GM23338 (cell line): Measurements from ENCODE around the gene NAA10. TPM values are rescaled to one million over a fixed set of nuclear protein-coding genes. Genes with fewer than 3 reads are reported as not detected.

ENCODE experiments used
- ATAC-seq: fragments of 200-7000 bp; cut with Tn5 transposase; 3 replicates; pipeline ENCODE4 v1.9.1; 2020
- DNase-seq: peaks from one replicate; pipeline ENCODE4 v3.0.0-alpha.2; 2015; ENCODE audit warnings: low spot score
- H2AFZ ChIP-seq: fragments of 200-600 bp; sonication (generic); 2 replicates; pipeline ENCODE4 v1.8.0; 2016; ENCODE audit warnings: antibody characterized with exemption, mild to moderate bottlenecking, moderate library complexity
- H3F3A ChIP-seq: fragments of 200-600 bp; sonication (generic); replicated peaks from 2 replicates; pipeline ENCODE4 v1.8.0; 2017; ENCODE audit warnings: antibody characterized with exemption, mixed run types, low read depth
- H3K27ac ChIP-seq: fragments of 200-600 bp; sonication (generic); 2 replicates; pipeline ENCODE4 v1.6.1; 2016; ENCODE audit warnings: low read depth
- H3K27me3 ChIP-seq: fragments of 200-600 bp; sonication (generic); 2 replicates; pipeline ENCODE4 v1.8.0; 2016; ENCODE audit warnings: mild to moderate bottlenecking, mixed run types, moderate library complexity; ENCODE audit not compliant: insufficient read depth
- H3K36me3 ChIP-seq: fragments of 200-600 bp; sonication (generic); 2 replicates; pipeline ENCODE4 v1.8.0; 2016; ENCODE audit warnings: mild to moderate bottlenecking; ENCODE audit not compliant: insufficient read depth
- H3K4me1 ChIP-seq: fragments of 200-600 bp; sonication (generic); 2 replicates; pipeline ENCODE4 v1.8.0; 2016; ENCODE audit warnings: mild to moderate bottlenecking, moderate library complexity; ENCODE audit not compliant: insufficient read depth
- H3K4me2 ChIP-seq: fragments of 200-600 bp; sonication (generic); 2 replicates; pipeline ENCODE4 v1.7.1; 2017; ENCODE audit warnings: mixed run types
- H3K4me3 ChIP-seq: fragments of 200-600 bp; sonication (generic); 2 replicates; pipeline ENCODE4 v1.6.1; 2016; ENCODE audit warnings: mixed run types
- H3K79me2 ChIP-seq: fragments of 200-600 bp; sonication (generic); replicated peaks from 2 replicates; pipeline ENCODE4 v1.8.0; 2017; ENCODE audit warnings: mild to moderate bottlenecking; ENCODE audit not compliant: insufficient read depth
- H3K9me2 ChIP-seq: fragments of 200-600 bp; sonication (generic); 2 replicates; pipeline ENCODE4 v1.8.0; 2017; ENCODE audit not compliant: insufficient read depth
- H4K20me1 ChIP-seq: fragments of 200-600 bp; sonication (generic); replicated peaks from 2 replicates; pipeline ENCODE4 v1.8.0; 2017; ENCODE audit warnings: mild to moderate bottlenecking; ENCODE audit not compliant: insufficient read depth
- H3K27ac Mint-ChIP-seq: 2 replicates; pipeline ENCODE4 v1.8.0; 2020; ENCODE audit warnings: inconsistent platforms, mild to moderate bottlenecking, moderate library complexity, mixed read lengths
- H3K27me3 Mint-ChIP-seq: 3 replicates; pipeline ENCODE4 v1.8.0; 2022; ENCODE audit warnings: low read depth, mild to moderate bottlenecking, moderate library complexity, mixed read lengths, inconsistent platforms; ENCODE audit not compliant: insufficient read depth, poor library complexity
- H3K36me3 Mint-ChIP-seq: 3 replicates; pipeline ENCODE4 v1.8.0; 2021; ENCODE audit warnings: low read depth, mild to moderate bottlenecking, inconsistent platforms, moderate library complexity, mixed read lengths
- H3K4me1 Mint-ChIP-seq: 3 replicates; pipeline ENCODE4 v1.8.0; 2020; ENCODE audit warnings: mild to moderate bottlenecking, inconsistent platforms, mixed read lengths
- H3K4me3 Mint-ChIP-seq: 3 replicates; pipeline ENCODE4 v1.8.0; 2021; ENCODE audit warnings: moderate library complexity, mild to moderate bottlenecking, inconsistent platforms, mixed read lengths
- H3K9me3 Mint-ChIP-seq: 3 replicates; pipeline ENCODE4 v1.8.0; 2020; ENCODE audit warnings: moderate library complexity, mild to moderate bottlenecking, inconsistent platforms, mixed read lengths
- CREB1 ChIP-seq: fragments of 250-450 bp; sonication (Bioruptor Pico); IDR thresholded peaks from 2 replicates; pipeline ENCODE4 v1.5.0; 2020; ENCODE audit warnings: low read depth, mild to moderate bottlenecking, moderate library complexity
- EZH2phosphoT487 ChIP-seq: fragments of 200-600 bp; sonication (generic); IDR thresholded peaks from one replicate; pipeline ENCODE4 v1.8.1; 2018; ENCODE audit warnings: antibody characterized with exemption; ENCODE audit not compliant: unreplicated experiment
- JUNB ChIP-seq: IDR thresholded peaks from one replicate; pipeline ENCODE4 v1.6.1; 2016; ENCODE audit warnings: antibody characterized with exemption; ENCODE audit not compliant: unreplicated experiment
- NANOG ChIP-seq: IDR thresholded peaks from 2 replicates; pipeline ENCODE4 v1.6.1; 2016; ENCODE audit warnings: antibody characterized with exemption, borderline replicate concordance
- POLR2AphosphoS5 ChIP-seq: IDR thresholded peaks from 2 replicates; pipeline ENCODE4 v1.6.1; 2016; ENCODE audit warnings: antibody characterized with exemption, low read depth
- REST ChIP-seq: IDR thresholded peaks from one replicate; pipeline ENCODE4 v1.6.1; 2018; ENCODE audit warnings: antibody characterized with exemption; ENCODE audit not compliant: unreplicated experiment
- STAT1 ChIP-seq: IDR thresholded peaks from one replicate; pipeline ENCODE4 v1.6.1; 2016; ENCODE audit warnings: antibody characterized with exemption; ENCODE audit not compliant: unreplicated experiment
- ZNF114 ChIP-seq: fragments of 250-450 bp; sonication (Bioruptor Pico); IDR thresholded peaks from 2 replicates; pipeline ENCODE4 v1.5.0; 2020; ENCODE audit warnings: mild to moderate bottlenecking, moderate library complexity
- ZNF331 ChIP-seq: fragments of 250-450 bp; sonication (Bioruptor Pico); IDR thresholded peaks from 2 replicates; pipeline ENCODE4 v1.5.0; 2020; ENCODE audit warnings: low read depth, mild to moderate bottlenecking, moderate library complexity
- ZNF462 ChIP-seq: fragments of 250-450 bp; sonication (Bioruptor Pico); IDR thresholded peaks from 2 replicates; pipeline ENCODE4 v1.5.0; 2020; ENCODE audit warnings: mild to moderate bottlenecking, moderate library complexity
- polyA plus RNA-seq: library from polyadenylated mRNA; unstranded; fragments of >200 nt; fragmentation: Nextera tagmentation; extraction: Ambion mirVana; gene quantifications from 2 replicates; pipeline ENCODE4 v1.2.1, GENCODE V29; 2016
- total RNA-seq: library from RNA; depleted of rRNA; stranded (reverse); fragments of >200 nt; shearing (Covaris generic); gene quantifications from 2 replicates; pipeline ENCODE4 v1.2.3, GENCODE V29; 2014

Gene NAA10
- total and polyA plus RNA-seq, 2 experiments from 2014 or later, result 136 to 145 TPM

DNA sequence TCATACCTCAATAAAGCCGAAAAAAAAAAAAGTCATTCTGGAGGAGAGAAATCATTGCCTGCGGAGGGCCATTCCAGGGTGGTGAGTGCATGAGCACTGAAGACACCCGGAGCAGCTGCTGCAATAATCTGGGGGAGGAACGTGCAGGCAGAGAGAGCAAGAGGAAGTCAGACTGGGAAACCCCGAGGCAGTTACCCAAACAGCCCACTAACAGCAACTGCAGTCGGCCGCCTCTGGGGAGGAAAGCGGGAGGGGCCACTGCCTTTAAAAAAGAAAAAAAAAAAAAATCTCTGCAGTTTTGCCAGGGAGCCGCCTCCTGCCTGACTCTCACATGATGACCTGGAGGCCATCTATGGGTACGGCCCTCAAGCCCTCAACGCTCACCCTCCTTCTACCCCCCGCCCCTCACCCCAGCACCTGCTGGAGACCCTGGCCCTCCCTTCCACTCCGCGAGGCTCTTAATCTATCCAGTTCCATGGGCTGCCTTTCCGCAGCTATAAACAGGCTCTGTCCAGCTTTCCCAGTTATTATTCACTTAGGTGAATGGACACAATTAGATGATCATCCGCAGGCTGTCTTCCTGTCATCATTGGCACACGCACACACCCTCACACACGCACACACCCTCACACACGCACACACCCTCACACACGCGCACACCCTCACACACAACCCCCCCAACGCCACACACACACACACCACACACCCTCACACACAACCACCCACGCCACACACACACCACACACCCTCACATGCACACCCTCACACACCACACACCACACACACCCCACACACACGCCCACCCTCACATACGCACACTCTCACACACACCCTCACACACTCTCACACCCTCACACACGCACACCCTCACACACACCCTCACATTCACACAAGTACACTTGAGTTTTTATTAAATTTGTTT is 33.7 kb downstream of the NAA10 start:
- Histone ChIP-seq H3K27ac (no peak overlapping the region), H3K9me2 (no peaks in the 10 kb centered on the region), H3F3A (no peaks in the 10 kb centered on the region), H3K79me2 (no peaks in the 10 kb centered on the region), H3K27me3 (no peaks in the 10 kb centered on the region), H3K4me3 (no peak overlapping the region), H3K36me3 (no peaks in the 10 kb centered on the region), H3K4me2 (no peak overlapping the region), H2AFZ (no peak overlapping the region), H4K20me1 (no peaks in the 10 kb centered on the region), H3K4me1 (peaks cover 5% of the 10 kb centered on the region; the same call in 1 of the 2 replicates)
- ATAC-seq (peak; percentile 44), DNase-seq (peak; percentile 57)
- Mint-ChIP-seq H3K27me3 (peaks cover 15% of the 10 kb centered on the region), H3K9me3 (no peaks in the 10 kb centered on the region; the same call in 2 of the 3 replicates), H3K36me3 (no peaks in the 10 kb centered on the region), H3K27ac (peak overlapping the region; percentile 72), H3K4me1 (peaks cover 26% of the 10 kb centered on the region), H3K4me3 (peak overlapping the region; percentile 33; the same call in 2 of the 3 replicates)
- no peak for TF ChIP-seq ZNF331 (CRISPR knock-in tag)
- no peak for TF ChIP-seq POLR2AphosphoS5
- no peak for TF ChIP-seq CREB1 (CRISPR knock-in tag)
- no peak for TF ChIP-seq EZH2phosphoT487
- TF ChIP-seq JUNB, result no peak

DNA sequence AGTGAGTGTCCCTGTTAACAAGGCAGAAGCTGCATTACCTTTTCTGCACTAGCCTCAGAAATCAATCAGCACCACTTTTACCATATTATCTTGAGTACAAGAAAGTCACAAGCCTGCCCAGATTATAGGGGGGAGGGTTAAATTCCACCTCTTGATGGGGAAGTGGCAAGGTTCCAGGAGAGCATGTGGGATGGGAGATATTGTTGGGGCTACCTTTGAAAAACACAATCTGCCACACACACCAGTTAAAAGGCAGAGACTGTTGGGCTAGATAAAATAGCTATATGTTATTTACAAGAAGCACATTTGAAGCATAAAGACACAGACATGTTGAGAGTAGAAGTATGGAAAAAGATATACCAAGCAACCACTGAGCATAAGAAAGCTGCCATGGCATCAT is 36.9 kb downstream of the NAA10 start:
- Mint-ChIP-seq H3K4me1 (peaks cover 15% of the 10 kb centered on the region), H3K27ac (no peak overlapping the region), H3K9me3 (no peaks in the 10 kb centered on the region; the same call in 2 of the 3 replicates), H3K36me3 (no peaks in the 10 kb centered on the region), H3K27me3 (peaks cover 8% of the 10 kb centered on the region), H3K4me3 (no peak overlapping the region)
- Histone ChIP-seq H3F3A (no peaks in the 10 kb centered on the region), H3K4me2 (no peak overlapping the region), H3K27ac (no peak overlapping the region), H3K79me2 (no peaks in the 10 kb centered on the region), H3K27me3 (no peaks in the 10 kb centered on the region), H2AFZ (no peak overlapping the region), H4K20me1 (no peaks in the 10 kb centered on the region), H3K4me3 (no peak overlapping the region), H3K9me2 (no peaks in the 10 kb centered on the region), H3K36me3 (no peaks in the 10 kb centered on the region), H3K4me1 (peaks cover 5% of the 10 kb centered on the region; the same call in 1 of the 2 replicates)
- ATAC-seq, result no peak
- DNase-seq, result no peak
- TF ChIP-seq ZNF114 (CRISPR knock-in tag), result no peak
- no peak for TF ChIP-seq NANOG
- TF ChIP-seq POLR2AphosphoS5, result no peak
- no peak for TF ChIP-seq STAT1
- TF ChIP-seq EZH2phosphoT487, result no peak
- TF ChIP-seq ZNF462 (CRISPR knock-in tag), result no peak
- no peak for TF ChIP-seq REST
- TF ChIP-seq CREB1 (CRISPR knock-in tag), result no peak
